Activated CD4-positive, alpha-beta T cell treated with anti-CD3 and anti-CD28 coated beads, Interleukin-2, Interleukin-6, amounts not matched to agents 100 ng/mL and 50 ng/mL, durations not matched to agents 16 hours and 8 hours (primary cell): ENCODE data around the gene DGKE.
A peak's percentile ranks its signal among the peaks of the same experiment; 100 is the strongest.

ENCODE experiments used
- DNase-seq: peaks from one replicate; pipeline ENCODE4 v3.0.0-alpha.2; 2020

Gene DGKE

DNA sequence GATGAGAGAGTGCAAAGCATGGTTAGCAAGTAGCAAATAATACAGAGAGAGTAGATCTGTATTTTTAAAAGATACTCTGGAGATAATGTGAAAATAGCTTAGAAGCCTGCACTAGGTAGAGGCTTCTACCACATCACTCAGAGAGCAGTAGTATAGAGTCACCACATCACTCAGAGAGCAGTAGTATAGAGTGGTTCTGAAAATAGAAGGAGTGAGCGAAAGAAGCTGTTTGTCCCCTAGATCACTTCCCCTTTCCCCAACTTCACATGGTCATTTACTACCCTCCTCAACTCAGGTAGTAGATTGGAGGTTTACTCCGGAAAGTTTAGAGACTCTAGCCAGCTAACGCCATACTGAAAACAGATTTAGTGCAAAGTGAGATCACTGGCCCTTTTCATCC lies 17.1 kb downstream of the DGKE start:
- DNase-seq: no peak

DNA sequence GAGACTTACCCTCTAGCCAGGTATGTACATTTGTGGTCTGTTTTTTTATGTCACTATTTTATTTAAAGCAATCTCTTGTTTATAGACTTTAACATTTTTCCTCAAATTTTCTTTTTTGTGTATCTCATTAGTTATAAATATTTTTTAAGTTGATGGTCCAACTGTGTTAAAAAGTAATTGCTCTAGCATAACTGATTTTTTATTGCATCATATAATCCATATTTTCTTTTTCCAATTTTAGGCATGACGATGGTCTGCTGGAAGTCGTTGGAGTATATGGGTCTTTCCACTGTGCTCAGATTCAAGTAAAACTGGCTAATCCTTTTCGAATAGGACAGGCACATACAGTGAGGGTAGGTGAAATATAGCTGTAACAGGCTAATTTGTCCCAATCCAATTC lies 27.9 kb downstream of the DGKE start:
- no peak for DNase-seq

GRCh38 chr17:56863974-56864373 lies 30.0 kb downstream of the DGKE start:
- DNase-seq: no peak

DNA sequence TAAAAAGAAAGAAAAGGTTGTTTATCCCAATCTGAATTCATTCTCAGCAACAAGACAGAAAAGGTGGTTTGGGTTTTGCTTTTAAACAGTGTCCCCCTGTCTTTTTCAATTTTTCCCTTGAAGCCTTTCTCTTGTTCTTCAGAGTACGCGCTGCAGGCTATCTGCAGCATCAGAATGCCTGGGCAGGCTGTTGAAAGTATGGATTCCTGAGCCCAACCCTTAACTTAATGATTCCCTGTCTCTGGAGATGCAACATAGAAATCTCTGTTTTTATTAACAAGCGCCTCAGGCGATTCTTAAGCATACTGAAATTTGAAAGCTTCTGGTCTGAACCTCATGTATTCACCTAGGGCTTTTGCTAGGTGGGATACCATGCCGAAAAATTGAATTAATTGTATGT lies 32.1 kb downstream of the DGKE start:
- DNase-seq: no peak

- no peak for DNase-seq
Measured at GRCh38 chr17:56866496-56866895, 32.5 kb downstream of the DGKE start.

GRCh38 chr17:56867948-56868376 lies 34.0 kb downstream of the DGKE start:
- no peak for DNase-seq

GRCh38 chr17:56868716-56869115 lies 34.8 kb downstream of the DGKE start:
- no peak for DNase-seq

DNA sequence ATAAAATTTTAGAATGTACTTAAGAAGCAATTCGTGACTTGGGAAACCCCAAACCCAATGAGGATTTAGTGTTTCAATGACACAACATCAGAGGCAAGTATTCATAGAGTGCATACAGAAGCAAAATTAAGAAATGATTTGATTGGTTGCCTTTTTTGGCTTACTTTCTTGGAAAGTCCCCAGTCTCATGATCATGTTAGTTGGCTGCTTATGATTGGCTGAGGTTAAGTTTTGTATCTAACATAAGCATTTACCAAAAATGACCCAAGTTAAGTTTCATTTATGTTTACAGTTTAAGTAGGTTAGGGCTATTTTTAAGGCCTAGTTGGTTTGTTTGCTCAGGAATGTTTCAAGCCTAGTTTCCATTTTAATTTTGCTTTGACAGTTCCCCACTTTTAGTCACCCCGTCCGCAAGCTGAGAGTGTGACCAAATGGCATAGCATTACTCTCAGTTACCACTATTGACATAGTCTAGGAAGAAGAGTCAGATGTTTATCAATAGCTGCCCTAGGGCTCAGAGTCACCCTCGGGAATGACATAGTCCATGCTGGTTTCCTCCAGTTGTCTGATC lies 36.2 kb downstream of the DGKE start:
- peak; percentile 19 for DNase-seq

DNA sequence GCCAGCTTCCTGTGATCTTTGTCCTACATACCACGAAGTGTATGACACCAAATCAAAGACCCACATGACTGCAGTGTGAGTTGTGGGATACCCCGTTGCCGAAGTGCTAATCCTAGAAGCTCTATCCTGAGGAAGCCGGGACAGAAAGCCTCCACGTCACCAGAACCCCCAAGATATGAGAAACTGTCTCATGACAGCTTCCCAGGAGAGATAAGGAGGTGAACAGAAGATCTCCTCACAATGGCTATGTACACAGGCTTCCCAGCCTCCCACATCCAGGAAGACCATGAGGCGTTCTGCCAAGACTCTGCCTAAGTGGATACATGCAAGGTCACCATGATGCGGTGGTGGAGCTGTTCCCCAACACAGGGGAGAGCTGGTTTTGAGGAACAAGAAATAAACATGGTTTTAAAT lies 42.8 kb downstream of the DGKE start:
- no peak for DNase-seq

DNA sequence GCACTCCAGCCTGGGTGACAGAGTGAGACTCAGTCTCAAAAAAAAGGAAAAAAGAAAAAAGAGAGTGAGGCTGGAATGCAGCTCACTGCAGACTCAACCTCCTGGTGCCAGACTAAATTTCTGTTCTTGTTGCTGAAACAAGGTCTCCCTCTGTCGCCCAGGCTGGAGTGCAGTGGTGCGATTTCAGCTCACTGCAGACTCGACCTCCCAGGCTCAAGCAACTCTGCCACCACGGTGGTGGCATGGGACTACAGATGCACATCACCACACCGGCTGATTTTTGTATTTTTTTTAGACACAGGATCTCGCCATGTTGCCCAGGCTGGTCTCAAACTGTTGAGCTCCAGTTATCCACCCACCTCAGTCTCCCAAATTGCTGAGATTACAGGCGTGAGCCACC lies 45.3 kb downstream of the DGKE start:
- no peak for DNase-seq

GRCh38 chr17:56880133-56880532 lies 46.2 kb downstream of the DGKE start:
- no peak for DNase-seq

- no peak for DNase-seq
Measured at GRCh38 chr17:56880571-56880970, 46.6 kb downstream of the DGKE start.

- no peak for DNase-seq
Measured at GRCh38 chr17:56881685-56882295, 47.8 kb downstream of the DGKE start.

DNA sequence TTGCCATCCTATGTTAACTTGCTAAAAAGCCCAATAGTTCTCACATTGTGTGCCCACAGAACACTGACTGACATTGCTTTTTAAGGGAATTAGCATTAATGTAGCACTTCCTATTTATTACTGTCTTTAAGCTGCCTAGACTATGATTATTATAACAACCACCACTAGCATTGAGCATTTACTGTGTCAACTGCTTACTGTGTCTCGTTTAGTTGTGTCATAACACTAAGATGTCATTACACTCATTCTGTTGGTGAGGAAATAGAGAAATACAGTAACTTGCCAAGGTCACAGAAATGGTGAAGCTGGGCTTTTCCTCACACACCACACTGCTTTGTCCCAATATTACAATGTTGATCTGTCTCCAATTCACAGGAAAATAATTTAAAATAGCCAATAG lies 49.7 kb downstream of the DGKE start:
- no peak for DNase-seq

- DNase-seq: no peak
Measured at GRCh38 chr17:56884483-56885311, 50.7 kb downstream of the DGKE start.

- DNase-seq: no peak
Measured at GRCh38 chr17:56885312-56885657, 51.3 kb downstream of the DGKE start.

DNA sequence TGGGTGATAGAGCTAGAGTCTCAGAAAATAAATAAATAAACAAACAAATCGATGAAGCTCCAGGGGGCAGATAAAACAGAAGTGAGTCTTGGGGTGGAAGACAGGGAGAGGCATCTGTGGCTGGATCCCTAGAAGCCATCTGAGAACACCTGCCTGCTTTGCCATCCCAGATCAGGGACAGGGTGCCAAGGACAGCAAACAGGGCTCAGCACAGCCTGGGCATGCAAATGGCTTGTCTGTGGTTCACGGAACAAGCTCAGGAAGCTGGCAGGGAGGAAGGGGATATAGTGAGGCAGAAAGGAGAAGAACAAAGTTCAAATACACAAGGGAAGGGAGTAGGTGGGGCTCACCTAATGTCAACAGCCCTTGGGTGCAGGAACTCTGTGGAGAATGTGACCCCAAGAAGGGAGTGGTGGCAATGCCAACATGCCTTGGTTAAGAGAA lies 52.4 kb downstream of the DGKE start:
- no peak for DNase-seq

GRCh38 chr17:56887105-56887504 lies 53.2 kb downstream of the DGKE start:
- DNase-seq: no peak

- DNase-seq: no peak
Measured at GRCh38 chr17:56887552-56888467, 53.9 kb downstream of the DGKE start.

- no peak for DNase-seq
Measured at GRCh38 chr17:56890390-56890789, 56.4 kb downstream of the DGKE start.

DNA sequence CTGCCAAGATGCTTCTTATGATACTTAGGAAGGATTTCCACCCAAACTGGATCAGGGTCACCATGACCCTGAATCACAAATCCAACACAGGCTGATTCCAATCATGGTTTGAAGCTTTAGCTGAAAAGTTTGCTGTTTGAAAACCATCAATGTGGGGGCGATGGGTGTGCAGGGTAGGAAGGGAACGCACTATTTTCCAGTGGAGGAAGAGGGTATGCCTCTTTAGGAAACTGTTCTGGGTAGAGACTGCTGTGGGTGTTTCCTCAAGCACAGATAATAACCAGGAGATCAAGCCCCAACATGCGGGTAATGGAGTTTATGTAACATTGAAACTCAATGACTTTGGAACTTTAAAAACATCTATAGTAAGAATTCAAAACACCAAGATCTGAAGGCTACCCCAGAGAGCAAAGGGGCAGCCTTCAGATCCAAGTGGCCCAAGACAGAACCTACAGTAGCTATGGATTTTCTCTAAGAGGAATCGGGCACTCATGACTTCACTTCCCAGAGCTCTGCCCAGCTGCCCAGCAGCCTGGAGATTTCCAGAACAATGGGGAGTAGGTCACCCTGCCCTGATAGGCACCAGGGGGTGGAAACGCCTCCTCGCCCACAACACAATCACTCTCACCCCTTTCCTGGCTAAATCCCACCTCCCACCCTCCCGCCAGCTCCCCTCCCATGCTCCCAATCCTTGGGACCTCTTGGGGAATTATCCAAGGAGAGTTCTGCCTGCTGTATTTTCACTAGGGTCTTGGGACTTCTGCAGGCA lies 57.1 kb downstream of the DGKE start:
- no peak for DNase-seq

- no peak for DNase-seq
Measured at GRCh38 chr17:56891751-56892150, 57.8 kb downstream of the DGKE start.
